ENCODE results near the gene EFHC1. TPM values are rescaled to one million over a fixed set of nuclear protein-coding genes. Genes with fewer than 3 reads are reported as not detected.

Gene EFHC1
- total RNA-seq, 1 experiment from 2014 or later: 12.4 TPM

DNA sequence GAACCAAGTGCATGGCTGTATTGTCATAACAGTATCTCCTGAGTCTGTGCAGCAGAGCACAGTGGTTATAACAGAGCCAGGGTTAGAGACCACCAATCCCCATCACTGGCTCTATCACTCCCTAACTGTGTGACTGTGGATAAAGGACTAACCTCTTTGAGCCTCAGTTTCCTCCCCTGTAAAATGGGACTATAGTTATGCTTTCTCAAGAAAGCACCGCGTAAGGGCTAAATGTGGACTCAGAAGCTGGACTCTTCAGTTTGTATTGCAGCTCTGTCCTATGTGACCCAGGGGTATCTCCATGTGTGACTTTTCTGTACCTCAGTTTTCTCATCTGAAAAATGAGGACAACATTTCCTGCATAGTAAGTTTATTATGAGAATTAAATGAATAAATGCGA lies 96.8 kb downstream of the EFHC1 start:
- DNase-seq (ENCODE audit: low read depth, low spot score) (no peak), ATAC-seq (no peak)
- TF ChIP-seq EGR1 (IDR thresholded peaks at IDR 0.05; ENCODE audit: low read depth) (0 out of 2 replicates have a peak, but pooled peaks have one; percentile 6), EZH2 (IDR thresholded peaks at IDR 0.05) (no peak)
- Histone ChIP-seq H3K9me2 (ENCODE audit: insufficient read depth) (0 out of 2 replicates have a peak, but pooled peaks cover 2% of the 10 kb centered on the region), H3K9me3 (ENCODE audit: control insufficient read depth in 1 of 2, insufficient read depth in 1 of 2, low read depth in 1 of 2, low read length in 2 of 2) (no peaks in the 10 kb centered on the region), H3K4me3 (replicated peaks in 1 of 2; ENCODE audit: low read depth in 1 of 2, low read length in 2 of 2) (no peak overlapping the region), H3K79me2 (ENCODE audit: insufficient read depth, low read length) (peaks cover 2% of the 10 kb centered on the region; the same call in 1 of the 2 replicates), H3K4me1 (ENCODE audit: control insufficient read depth in 1 of 2, insufficient read depth in 2 of 2, low read length in 2 of 2) (peaks cover 55 to 73% of the 10 kb centered on the region in 2 experiments), H3K27ac (ENCODE audit: low read depth, low read length) (no peak overlapping the region), H3K36me3 (ENCODE audit: control insufficient read depth in 1 of 2, insufficient read depth in 2 of 2, low read length in 2 of 2) (peaks cover 0 to 4% of the 10 kb centered on the region in 2 experiments; a peak in 1 of 4 replicates), H2AFZ (ENCODE audit: low read depth, low read length, poor library complexity, severe bottlenecking) (no peak overlapping the region), H3K9ac (ENCODE audit: low read length) (0 out of 2 replicates have a peak overlapping the region, but pooled peaks have one; percentile 59), H4K20me1 (ENCODE audit: insufficient read depth) (no peaks in the 10 kb centered on the region), H3K4me2 (ENCODE audit: low read length) (peak overlapping the region; percentile 73), H3K27me3 (ENCODE audit: insufficient read depth, low read length) (no peaks in the 10 kb centered on the region)
- intact Hi-C loops (cut with micrococcal nuclease): loop anchor here (1.0 to 10.0 kb wide), 2 partner anchors 13 to 232 kb away; partner anchors contain the start of gene MCM3
- ChIA-PET POLR2A (interaction anchor here (1.0 kb wide), 1 partner anchor 12 kb away, joined by 3 read pairs; no protein-coding TSS in a partner anchor), RAD21 (ENCODE audit: low non-redundant PET in 1 of 2, low total read pairs in 2 of 2, uncharacterized antibody in 2 of 2, unreplicated experiment in 2 of 2) (no interaction called here), CTCF (interaction anchor here (1.1 kb wide), 1 partner anchor 81 kb away, joined by 3 read pairs; no protein-coding TSS in a partner anchor)
- BruUV-seq (replicated peaks): no TSS peak

- peak overlapping the region; percentile 59 for H3K9ac ChIP-seq (ENCODE audit: low read length)
- no TSS peak for BruUV-seq (replicated peaks)
- no peak for TF ChIP-seq ELF1 (IDR thresholded peaks at IDR 0.05; ENCODE audit: borderline replicate concordance, low read depth)
- TF ChIP-seq, protein P1, sequence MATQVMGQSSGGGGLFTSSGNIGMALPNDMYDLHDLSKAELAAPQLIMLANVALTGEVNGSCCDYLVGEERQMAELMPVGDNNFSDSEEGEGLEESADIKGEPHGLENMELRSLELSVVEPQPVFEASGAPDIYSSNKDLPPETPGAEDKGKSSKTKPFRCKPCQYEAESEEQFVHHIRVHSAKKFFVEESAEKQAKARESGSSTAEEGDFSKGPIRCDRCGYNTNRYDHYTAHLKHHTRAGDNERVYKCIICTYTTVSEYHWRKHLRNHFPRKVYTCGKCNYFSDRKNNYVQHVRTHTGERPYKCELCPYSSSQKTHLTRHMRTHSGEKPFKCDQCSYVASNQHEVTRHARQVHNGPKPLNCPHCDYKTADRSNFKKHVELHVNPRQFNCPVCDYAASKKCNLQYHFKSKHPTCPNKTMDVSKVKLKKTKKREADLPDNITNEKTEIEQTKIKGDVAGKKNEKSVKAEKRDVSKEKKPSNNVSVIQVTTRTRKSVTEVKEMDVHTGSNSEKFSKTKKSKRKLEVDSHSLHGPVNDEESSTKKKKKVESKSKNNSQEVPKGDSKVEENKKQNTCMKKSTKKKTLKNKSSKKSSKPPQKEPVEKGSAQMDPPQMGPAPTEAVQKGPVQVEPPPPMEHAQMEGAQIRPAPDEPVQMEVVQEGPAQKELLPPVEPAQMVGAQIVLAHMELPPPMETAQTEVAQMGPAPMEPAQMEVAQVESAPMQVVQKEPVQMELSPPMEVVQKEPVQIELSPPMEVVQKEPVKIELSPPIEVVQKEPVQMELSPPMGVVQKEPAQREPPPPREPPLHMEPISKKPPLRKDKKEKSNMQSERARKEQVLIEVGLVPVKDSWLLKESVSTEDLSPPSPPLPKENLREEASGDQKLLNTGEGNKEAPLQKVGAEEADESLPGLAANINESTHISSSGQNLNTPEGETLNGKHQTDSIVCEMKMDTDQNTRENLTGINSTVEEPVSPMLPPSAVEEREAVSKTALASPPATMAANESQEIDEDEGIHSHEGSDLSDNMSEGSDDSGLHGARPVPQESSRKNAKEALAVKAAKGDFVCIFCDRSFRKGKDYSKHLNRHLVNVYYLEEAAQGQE (IDR thresholded peaks at IDR 0.05; ENCODE audit: low read depth): no peak
- no peak for TF ChIP-seq ZNF274 (IDR thresholded peaks at IDR 0.05; ENCODE audit: low read depth, low read length)
- peak; percentile 74 for TF ChIP-seq POLR2AphosphoS5 (IDR thresholded peaks at IDR 0.05; ENCODE audit: low read depth, low read length)
- TF ChIP-seq CEBPB (IDR thresholded peaks at IDR 0.05; ENCODE audit: low read depth): peak; percentile 28; the same call in 1 of the 2 replicates
- peak; percentile 85 for TF ChIP-seq YY1 (IDR thresholded peaks at IDR 0.05; ENCODE audit: extremely low read depth, insufficient replicate concordance, low read depth, low read length)
- no peak for TF ChIP-seq EZH2phosphoT487 (IDR thresholded peaks at IDR 0.05; ENCODE audit: borderline replicate concordance)
- TF ChIP-seq SIN3A (IDR thresholded peaks at IDR 0.05; ENCODE audit: low read depth): no peak
- peak; percentile 99 for TF ChIP-seq JUND (IDR thresholded peaks at IDR 0.05)
- TF ChIP-seq, protein P2, sequence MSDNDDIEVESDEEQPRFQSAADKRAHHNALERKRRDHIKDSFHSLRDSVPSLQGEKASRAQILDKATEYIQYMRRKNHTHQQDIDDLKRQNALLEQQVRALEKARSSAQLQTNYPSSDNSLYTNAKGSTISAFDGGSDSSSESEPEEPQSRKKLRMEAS (IDR thresholded peaks at IDR 0.05): peak; percentile 70
- peak; percentile 31; the same call in 1 of the 2 replicates for TF ChIP-seq RAD21 (IDR thresholded peaks at IDR 0.05; ENCODE audit: low read depth)
- TF ChIP-seq SP1 (IDR thresholded peaks at IDR 0.05; ENCODE audit: low read depth): peak; percentile 91
- TF ChIP-seq POLR2A (IDR thresholded peaks at IDR 0.05; ENCODE audit: borderline replicate concordance, extremely low read depth, insufficient read depth, insufficient read length): no peak
- 0 out of 2 replicates have a peak, but pooled peaks have one; percentile 45 for TF ChIP-seq EGR1 (IDR thresholded peaks at IDR 0.05; ENCODE audit: low read depth)
- TF ChIP-seq FOSL1 (IDR thresholded peaks at IDR 0.05; ENCODE audit: low read depth): peak; percentile 99
These were observed 97.5 kb downstream of the EFHC1 start for GRCh38 chr6:52517502-52518278.

More at GRCh38 chr6:52517502-52518278, 97.5 kb downstream of the EFHC1 start:
- Histone ChIP-seq H3K4me1 (ENCODE audit: control insufficient read depth in 1 of 2, insufficient read depth in 2 of 2, low read length in 2 of 2) (peaks cover 55 to 73% of the 10 kb centered on the region in 2 experiments), H3K36me3 (ENCODE audit: control insufficient read depth in 1 of 2, insufficient read depth in 2 of 2, low read length in 2 of 2) (peaks cover 0 to 4% of the 10 kb centered on the region in 2 experiments; a peak in 1 of 4 replicates), H4K20me1 (ENCODE audit: insufficient read depth) (no peaks in the 10 kb centered on the region), H3K4me3 (replicated peaks in 1 of 2; ENCODE audit: low read depth in 1 of 2, low read length in 2 of 2) (peak overlapping the region in 1 of 2 experiments; percentile 36; a peak in 3 of 4 replicates), H3K4me2 (ENCODE audit: low read length) (peak overlapping the region; percentile 73), H3K9me2 (ENCODE audit: insufficient read depth) (0 out of 2 replicates have a peak, but pooled peaks cover 2% of the 10 kb centered on the region), H2AFZ (ENCODE audit: low read depth, low read length, poor library complexity, severe bottlenecking) (no peak overlapping the region), H3K79me2 (ENCODE audit: insufficient read depth, low read length) (peaks cover 5% of the 10 kb centered on the region; the same call in 1 of the 2 replicates), H3K9me3 (ENCODE audit: control insufficient read depth in 1 of 2, insufficient read depth in 1 of 2, low read depth in 1 of 2, low read length in 2 of 2) (no peaks in the 10 kb centered on the region), H3K27ac (ENCODE audit: low read depth, low read length) (peak overlapping the region; percentile 73), H3K27me3 (ENCODE audit: insufficient read depth, low read length) (no peaks in the 10 kb centered on the region)
- ChIA-PET RAD21 (ENCODE audit: low non-redundant PET in 1 of 2, low total read pairs in 2 of 2, uncharacterized antibody in 2 of 2, unreplicated experiment in 2 of 2) (no interaction called here), CTCF (interaction anchor here (1.1 kb wide), 1 partner anchor 80 kb away, joined by 3 read pairs; no protein-coding TSS in a partner anchor), POLR2A (interaction anchor here (1.0 kb wide), 1 partner anchor 13 kb away, joined by 3 read pairs; no protein-coding TSS in a partner anchor)
- intact Hi-C loops (cut with micrococcal nuclease): loop anchor here (1.0 to 10.0 kb wide), 2 partner anchors 13 to 233 kb away; partner anchors contain the start of gene MCM3
- peak; percentile 89 for ATAC-seq
- DNase-seq (ENCODE audit: low read depth, low spot score): peak; percentile 80

Measured in HCT116 (cell line).